ENCODE measurements around the gene HOXC11.

HOXC11 gene

DNA sequence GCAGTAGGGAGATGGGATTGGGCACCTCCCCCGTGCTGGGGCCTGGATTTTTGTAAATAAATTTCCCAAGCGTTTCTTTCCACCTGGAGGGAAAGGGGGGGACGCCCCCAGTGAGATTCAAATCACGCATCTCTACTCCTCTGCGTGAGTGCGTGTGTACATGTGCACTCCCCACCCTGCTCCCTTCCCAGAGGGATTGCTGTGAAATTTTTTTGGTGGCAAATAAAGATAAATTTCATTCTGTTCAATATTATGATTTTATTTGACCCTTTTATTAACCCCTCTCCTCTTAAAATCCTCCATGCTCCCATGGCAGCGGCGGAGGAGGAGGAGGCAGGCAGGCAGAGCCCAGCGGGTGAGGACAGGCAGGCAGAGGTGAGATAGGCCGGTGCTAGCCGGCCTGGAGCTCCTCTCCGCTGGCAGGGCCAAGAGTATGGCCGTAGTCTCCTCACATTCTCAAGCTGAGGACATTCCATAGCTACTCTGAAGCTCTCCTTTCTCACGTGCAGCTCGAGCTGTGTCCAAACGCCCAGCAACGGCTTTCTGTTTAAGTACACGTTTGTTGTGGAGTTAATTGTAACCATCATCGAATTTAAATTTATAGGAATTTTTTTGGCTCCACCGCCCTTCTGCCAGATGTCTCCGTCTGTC, 3.4 kb downstream of the HOXC11 start:
- TF ChIP-seq, protein P1, sequence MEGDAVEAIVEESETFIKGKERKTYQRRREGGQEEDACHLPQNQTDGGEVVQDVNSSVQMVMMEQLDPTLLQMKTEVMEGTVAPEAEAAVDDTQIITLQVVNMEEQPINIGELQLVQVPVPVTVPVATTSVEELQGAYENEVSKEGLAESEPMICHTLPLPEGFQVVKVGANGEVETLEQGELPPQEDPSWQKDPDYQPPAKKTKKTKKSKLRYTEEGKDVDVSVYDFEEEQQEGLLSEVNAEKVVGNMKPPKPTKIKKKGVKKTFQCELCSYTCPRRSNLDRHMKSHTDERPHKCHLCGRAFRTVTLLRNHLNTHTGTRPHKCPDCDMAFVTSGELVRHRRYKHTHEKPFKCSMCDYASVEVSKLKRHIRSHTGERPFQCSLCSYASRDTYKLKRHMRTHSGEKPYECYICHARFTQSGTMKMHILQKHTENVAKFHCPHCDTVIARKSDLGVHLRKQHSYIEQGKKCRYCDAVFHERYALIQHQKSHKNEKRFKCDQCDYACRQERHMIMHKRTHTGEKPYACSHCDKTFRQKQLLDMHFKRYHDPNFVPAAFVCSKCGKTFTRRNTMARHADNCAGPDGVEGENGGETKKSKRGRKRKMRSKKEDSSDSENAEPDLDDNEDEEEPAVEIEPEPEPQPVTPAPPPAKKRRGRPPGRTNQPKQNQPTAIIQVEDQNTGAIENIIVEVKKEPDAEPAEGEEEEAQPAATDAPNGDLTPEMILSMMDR (IDR thresholded peaks at IDR 0.05; ENCODE audit: insufficient read depth, low read depth, low read length, missing control alignments), result no peak
- H3K4me3 ChIP-seq (ENCODE audit: low read length), result no peak overlapping the region
- no peak for DNase-seq (ENCODE audit: low read depth)

DNA sequence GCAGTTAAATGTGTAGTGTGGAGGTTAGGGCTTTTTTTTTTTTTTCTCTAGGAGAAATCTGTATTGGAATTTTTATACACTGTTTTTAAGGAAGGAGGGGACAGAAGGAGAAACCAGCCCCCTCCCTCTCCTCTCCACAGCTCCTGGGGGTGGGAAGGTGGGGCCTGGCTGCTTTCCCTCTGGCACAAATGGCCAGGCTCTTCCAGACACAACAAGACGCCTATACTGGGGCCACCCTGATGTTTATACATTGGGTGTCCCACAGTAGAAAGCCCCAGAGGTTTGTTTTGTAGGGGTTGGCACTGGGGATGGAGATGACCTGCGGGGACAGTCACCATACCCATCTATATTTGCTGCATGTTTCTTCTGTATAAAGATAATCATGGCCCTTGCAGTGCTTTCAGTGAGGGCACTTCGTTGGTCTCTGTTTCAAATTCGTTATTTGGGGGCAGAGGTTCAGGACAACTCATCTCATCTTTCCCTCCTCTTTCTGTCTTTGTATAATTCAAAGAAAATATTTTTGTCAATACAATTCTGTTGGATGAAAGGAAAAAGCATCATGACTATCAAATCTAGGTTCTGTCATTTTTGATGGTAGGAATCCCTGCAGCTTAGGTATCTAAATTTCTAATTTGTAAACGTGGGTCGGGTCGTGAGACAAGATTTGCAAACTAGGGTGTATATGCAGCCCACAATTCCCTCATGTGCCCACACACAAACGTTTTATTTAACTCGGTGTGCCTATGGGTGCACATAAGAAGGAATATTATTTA, 4.1 kb downstream of the HOXC11 start:
- H3K4me3 ChIP-seq (ENCODE audit: low read length), result no peak overlapping the region
- DNase-seq (ENCODE audit: low read depth), result no peak

DNA sequence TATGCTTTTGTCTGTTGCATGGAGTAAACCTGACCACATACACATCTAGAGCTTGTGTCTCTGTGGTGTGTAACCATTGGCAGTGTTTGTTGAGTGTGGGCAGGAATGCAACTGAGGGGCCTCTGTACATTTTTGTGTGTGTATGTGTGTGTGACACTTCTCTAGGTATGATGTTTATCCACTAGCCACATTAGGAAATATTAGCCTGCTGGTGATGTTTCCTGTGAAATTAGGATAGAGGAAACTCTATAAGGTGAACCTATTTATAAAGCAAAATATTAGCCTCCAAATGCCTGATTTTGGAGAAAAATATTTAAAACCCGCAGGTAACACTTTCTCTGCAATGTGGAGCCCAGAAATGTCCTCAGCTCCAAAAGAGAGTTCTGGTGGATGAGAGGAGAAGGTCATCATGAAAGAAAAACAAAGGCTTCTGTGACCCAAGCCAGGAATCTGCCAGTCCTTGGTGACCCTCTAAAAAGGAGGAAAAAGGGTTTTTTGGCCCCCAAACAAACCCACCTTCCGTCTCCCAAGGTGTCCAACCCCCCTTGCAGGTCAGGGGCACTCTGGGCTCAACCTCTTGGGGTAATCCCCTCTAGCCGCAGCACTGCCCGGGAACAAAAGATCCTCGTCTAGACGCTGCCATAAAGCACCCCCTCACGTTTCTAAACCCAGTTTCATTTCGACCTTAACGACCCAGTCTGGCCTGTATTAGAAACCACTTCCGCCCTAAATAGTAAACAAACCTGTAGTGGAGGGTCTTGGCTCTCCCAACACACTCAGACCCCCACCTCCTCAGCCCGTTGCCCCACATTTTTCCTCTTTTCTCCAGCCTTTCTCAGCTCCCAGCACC, 4.9 kb downstream of the HOXC11 start:
- TF ChIP-seq, protein P1 (IDR thresholded peaks at IDR 0.05; ENCODE audit: insufficient read depth, low read depth, low read length, missing control alignments), result no peak
- DNase-seq (ENCODE audit: low read depth), result no peak
- no peak overlapping the region for H3K4me3 ChIP-seq (ENCODE audit: low read length)

More for the DNA sequence above, 4.1 kb downstream of the HOXC11 start:
- TF ChIP-seq, protein P1 (IDR thresholded peaks at IDR 0.05; ENCODE audit: insufficient read depth, low read depth, low read length, missing control alignments), result no peak

DNA sequence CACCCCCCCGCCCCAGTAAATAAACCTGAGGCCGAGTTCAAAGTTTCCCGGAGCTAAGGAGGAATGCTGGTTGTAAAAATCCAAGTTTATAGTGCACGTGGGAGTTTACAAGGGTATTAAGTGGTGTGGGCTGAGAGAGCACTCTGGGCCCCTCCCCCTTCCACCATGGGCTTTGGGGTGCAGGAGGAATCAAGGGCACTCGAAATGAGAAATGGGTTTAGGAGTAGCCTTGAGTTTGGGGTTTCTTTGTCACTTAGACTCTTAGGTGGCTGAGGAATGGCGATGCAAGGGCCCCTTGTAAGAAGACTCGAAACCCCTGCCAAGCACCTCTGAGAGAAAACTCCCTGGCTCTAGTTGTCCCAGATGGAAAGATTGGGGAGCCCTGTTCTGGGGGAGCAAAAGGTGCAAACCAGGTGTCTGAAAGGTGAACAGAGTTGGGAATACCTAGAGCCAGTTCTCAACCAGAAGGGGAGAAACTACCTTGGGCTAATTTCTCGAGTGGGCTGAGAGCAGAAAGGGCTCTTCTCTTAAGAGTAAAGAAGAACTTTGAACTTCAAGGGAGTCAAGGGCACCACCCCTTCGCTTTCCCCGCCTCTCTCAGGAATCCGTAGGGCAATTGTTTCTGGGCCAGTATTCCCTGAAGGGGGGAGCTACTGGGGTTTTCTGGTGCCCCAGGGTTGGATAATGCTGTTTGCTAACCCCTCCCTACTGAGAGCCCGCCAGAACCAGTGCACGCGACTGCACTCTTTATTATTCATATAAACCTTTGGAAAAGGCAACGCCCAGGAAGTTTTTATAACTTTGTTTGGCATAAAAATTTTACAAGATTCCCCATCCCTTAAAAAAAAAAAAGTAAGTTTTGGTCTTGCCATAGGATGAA, 5.8 kb downstream of the HOXC11 start:
- no peak overlapping the region for H3K4me3 ChIP-seq (ENCODE audit: low read length)
- no peak for DNase-seq (ENCODE audit: low read depth)
- TF ChIP-seq, protein P1 (IDR thresholded peaks at IDR 0.05; ENCODE audit: insufficient read depth, low read depth, low read length, missing control alignments), result no peak

DNA sequence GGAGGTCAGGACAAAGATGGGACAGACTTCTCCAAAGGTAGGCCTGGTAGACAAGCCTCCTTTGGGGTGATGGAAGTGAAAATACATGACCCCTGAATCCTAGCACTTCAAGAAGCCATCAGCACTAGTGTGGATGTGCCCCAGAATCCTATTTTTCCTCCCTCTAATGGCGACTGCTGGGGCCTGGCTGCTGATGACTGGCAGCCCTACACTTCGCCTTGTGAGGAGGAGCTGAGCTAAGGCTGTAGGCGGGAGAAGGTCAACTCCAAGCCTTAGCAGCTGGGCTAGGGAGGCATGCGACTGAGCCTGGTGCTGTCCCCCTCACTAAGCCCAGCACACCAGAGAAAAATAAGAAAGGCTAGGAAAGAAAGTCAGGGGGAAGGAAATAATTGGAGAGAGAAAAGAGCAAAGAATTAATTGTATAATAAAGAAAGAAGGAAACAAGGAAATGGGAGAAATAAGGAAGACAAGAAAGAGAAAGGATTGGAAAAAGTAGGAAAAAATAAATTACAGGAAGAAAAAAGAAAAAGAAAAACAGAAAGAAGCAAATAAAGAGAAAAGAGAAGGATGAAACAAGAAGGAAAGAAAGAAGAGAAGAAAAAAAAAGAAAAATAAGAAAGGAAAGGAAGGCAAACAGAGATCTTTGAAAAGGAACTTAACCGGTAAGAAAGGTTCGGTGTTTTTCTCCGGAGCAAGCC, 7.3 kb downstream of the HOXC11 start:
- TF ChIP-seq, protein P1 (IDR thresholded peaks at IDR 0.05; ENCODE audit: insufficient read depth, low read depth, low read length, missing control alignments), result no peak
- DNase-seq (ENCODE audit: low read depth), result no peak
- no peak overlapping the region for H3K4me3 ChIP-seq (ENCODE audit: low read length)
